HTR-8/SVneo (cell line): Measurements from ENCODE around the gene POU4F1.

ENCODE experiments used
- DNase-seq: peaks from one replicate; pipeline ENCODE4 v3.0.0; 2011; ENCODE audit warnings: low spot score, mixed read lengths; ENCODE audit not compliant: insufficient read length
- FAIRE-seq: peaks from 2 replicates; lab custom pipeline; 2011; peaks lifted over from hg19 to GRCh38; lab: Jason Lieb, UNC

POU4F1 gene

GRCh38 chr13:78593652-78594455, 9.5 kb downstream of the POU4F1 start:
- no peak for DNase-seq
- FAIRE-seq, result no peak

GRCh38 chr13:78593129-78593528, 10.2 kb downstream of the POU4F1 start:
- DNase-seq (no peak), FAIRE-seq (no peak)

GRCh38 chr13:78592584-78592983, 10.8 kb downstream of the POU4F1 start:
- no peak for FAIRE-seq
- DNase-seq, result no peak

GRCh38 chr13:78589206-78589605, 14.1 kb downstream of the POU4F1 start:
- no peak for DNase-seq
- no peak for FAIRE-seq

GRCh38 chr13:78587395-78587794, 16.0 kb downstream of the POU4F1 start:
- DNase-seq (no peak), FAIRE-seq (no peak)

- FAIRE-seq, result no peak
- no peak for DNase-seq
These were observed 16.6 kb downstream of the POU4F1 start for GRCh38 chr13:78586706-78587105.

- DNase-seq (no peak), FAIRE-seq (no peak)
These were observed 27.1 kb downstream of the POU4F1 start for GRCh38 chr13:78576261-78576660.

- DNase-seq, result no peak
- no peak for FAIRE-seq
These were observed 30.9 kb downstream of the POU4F1 start for GRCh38 chr13:78572459-78572858.

GRCh38 chr13:78569029-78569428, 34.3 kb downstream of the POU4F1 start:
- DNase-seq (no peak), FAIRE-seq (no peak)

GRCh38 chr13:78566631-78567030, 36.7 kb downstream of the POU4F1 start:
- FAIRE-seq (no peak), DNase-seq (no peak)

GRCh38 chr13:78562237-78562889, 41.0 kb downstream of the POU4F1 start:
- FAIRE-seq, result no peak
- DNase-seq, result no peak
